ENCODE results near the gene UMODL1. TPM values are rescaled to one million over a fixed set of nuclear protein-coding genes. Genes with fewer than 3 reads are reported as not detected.

Gene UMODL1
- total and polyA plus RNA-seq, 12 donors = 0.10 to 0.79 (median 0.17) TPM; not detected in 9

DNA sequence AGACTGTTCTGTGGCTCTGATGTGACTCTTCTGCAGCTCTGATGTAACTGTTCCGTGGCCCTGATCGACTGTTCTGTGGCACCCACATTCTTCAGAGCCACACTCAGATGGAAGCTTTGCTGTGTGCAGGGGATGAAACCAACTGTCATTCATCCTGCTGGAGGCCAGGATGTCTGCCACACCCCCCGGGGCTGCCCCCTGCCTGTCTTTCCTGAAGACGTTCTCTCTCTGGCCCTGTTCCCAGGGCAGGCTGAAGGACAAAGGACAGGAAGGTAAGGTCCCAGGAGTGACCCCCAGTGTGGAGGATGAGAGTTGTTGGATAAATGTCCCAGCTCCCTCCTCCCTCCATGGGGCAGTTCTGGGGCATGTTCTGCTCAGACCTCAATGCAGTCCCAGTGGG lies 29.4 kb upstream of the UMODL1 start:
- no peak for DNase-seq
- 49 to 61% (median 53%) methylated on average over 3 to 4 of the region's 4 CpGs for WGBS, 4 donors
- Histone ChIP-seq H3K4me3 (no peak overlapping the region), H3K4me1 (replicated peaks in 1 of 2) (peaks cover 0 to 19% of the 10 kb centered on the region in 2 donors), H3K36me3 (replicated peaks in 1 of 2) (no peaks in the 10 kb centered on the region), H3K27me3 (no peaks in the 10 kb centered on the region), H3K9me3 (replicated peaks in 1 of 3) (no peaks in the 10 kb centered on the region), H3K27ac (no peak overlapping the region)
- TF ChIP-seq, protein P1, sequence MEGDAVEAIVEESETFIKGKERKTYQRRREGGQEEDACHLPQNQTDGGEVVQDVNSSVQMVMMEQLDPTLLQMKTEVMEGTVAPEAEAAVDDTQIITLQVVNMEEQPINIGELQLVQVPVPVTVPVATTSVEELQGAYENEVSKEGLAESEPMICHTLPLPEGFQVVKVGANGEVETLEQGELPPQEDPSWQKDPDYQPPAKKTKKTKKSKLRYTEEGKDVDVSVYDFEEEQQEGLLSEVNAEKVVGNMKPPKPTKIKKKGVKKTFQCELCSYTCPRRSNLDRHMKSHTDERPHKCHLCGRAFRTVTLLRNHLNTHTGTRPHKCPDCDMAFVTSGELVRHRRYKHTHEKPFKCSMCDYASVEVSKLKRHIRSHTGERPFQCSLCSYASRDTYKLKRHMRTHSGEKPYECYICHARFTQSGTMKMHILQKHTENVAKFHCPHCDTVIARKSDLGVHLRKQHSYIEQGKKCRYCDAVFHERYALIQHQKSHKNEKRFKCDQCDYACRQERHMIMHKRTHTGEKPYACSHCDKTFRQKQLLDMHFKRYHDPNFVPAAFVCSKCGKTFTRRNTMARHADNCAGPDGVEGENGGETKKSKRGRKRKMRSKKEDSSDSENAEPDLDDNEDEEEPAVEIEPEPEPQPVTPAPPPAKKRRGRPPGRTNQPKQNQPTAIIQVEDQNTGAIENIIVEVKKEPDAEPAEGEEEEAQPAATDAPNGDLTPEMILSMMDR (IDR thresholded peaks at IDR 0.05) = no peak
- TF ChIP-seq POLR2A (IDR thresholded peaks at IDR 0.05) = no peak
- intact Hi-C loops (cut with DNase I) = no loop called here

DNA sequence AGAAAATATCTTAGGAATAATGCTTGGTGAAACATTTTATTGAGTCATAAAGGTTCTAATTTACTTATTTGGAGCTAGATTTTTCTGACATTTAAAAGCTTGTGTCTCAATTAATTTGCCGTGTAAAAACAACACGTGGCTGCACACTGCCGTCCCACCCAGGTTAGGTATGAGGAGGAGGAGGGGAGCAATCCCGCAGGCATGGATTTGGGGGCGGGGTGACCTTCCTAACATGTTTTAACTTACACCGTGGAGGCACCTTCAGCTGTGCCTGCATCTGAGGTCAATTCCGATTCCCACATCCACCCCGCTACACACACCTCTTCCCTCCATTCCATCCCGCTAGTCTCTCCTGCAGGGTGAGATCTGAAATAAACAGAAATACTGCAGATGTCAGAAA lies 28.5 kb upstream of the UMODL1 start:
- Histone ChIP-seq H3K27me3 (no peaks in the 10 kb centered on the region), H3K27ac (no peak overlapping the region), H3K4me3 (no peak overlapping the region), H3K9me3 (replicated peaks in 1 of 3) (no peaks in the 10 kb centered on the region), H3K4me1 (replicated peaks in 1 of 2) (peaks cover 1 to 21% of the 10 kb centered on the region in 2 donors), H3K36me3 (replicated peaks in 1 of 2) (no peaks in the 10 kb centered on the region)
- TF ChIP-seq, protein P1 (IDR thresholded peaks at IDR 0.05) = no peak
- no peak for TF ChIP-seq POLR2A (IDR thresholded peaks at IDR 0.05)
- WGBS, 4 donors = 79 to 90% (median 88%) methylated on average over 9 of the region's 9 CpGs
- no peak for DNase-seq
- intact Hi-C loops (cut with DNase I) = no loop called here

DNA sequence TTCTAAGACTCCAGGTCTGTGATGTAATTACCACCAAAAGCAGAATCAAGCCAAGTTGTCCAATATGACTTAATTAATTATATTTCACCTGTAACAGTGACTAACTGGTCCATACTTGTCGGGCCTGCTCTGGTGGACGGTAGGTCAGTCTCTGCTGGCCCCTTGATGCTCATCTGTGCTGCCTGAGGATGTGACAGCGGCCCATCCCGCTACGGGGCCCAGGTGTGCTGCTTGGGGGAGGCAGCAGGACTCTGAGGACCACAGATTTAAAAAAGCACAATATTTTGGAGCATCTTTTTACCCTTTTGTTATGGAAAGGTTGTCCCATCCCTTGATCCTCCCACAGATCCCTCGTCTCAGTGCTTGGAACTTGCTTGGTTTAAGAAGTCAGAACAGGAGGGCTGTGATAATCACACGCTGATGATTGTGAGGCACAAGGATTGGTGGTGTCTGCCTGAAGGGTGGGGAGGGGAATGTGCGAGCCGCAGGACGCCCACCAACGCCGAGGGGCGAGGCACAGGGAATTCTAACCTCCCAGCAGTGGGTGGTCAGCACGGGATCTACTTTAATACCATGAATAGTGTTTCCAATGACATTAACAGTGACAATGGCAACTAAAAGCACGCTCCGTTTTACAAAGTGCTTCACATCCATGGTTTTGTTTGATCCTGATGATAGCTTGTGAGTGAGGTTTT lies 27.8 kb upstream of the UMODL1 start:
- peaks cover 5 to 26% of the 10 kb centered on the region in 2 donors for H3K4me1 ChIP-seq (replicated peaks in 1 of 2)
- no peaks in the 10 kb centered on the region for H3K27me3 ChIP-seq
- H3K9me3 ChIP-seq (replicated peaks in 1 of 3) = no peaks in the 10 kb centered on the region
- WGBS, 4 donors = 93 to 96% (median 95%) methylated on average over 16 of the region's 16 CpGs
- intact Hi-C loops (cut with DNase I) = no loop called here
- H3K27ac ChIP-seq = no peak overlapping the region
- no peaks in the 10 kb centered on the region for H3K36me3 ChIP-seq (replicated peaks in 1 of 2)
- H3K4me3 ChIP-seq = no peak overlapping the region
- TF ChIP-seq POLR2A (IDR thresholded peaks at IDR 0.05) = no peak
- TF ChIP-seq, protein P1 (IDR thresholded peaks at IDR 0.05) = no peak
- no peak for DNase-seq

DNA sequence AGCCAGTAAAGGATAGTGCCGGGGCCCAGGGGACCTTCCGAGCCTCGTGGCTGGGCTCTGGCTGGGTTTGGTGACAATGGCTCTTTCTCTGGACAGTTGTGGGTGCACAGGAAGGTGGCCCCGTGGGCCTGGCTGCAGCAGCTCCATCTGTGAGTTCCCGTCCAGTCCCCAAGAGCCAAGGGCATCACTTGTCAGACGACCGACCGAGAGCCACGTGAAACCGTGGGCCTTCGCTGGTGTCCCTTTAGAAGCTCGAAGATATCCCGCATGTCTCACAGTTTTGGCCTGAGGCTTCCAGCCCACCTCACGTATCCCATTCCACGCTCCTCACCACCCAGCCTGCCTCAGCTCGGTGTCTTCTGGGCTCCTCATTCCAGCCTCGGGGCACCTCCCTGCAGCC lies 27.2 kb upstream of the UMODL1 start:
- Histone ChIP-seq H3K4me1 (replicated peaks in 1 of 2) (peaks cover 5 to 28% of the 10 kb centered on the region in 2 donors), H3K36me3 (replicated peaks in 1 of 2) (no peaks in the 10 kb centered on the region), H3K27me3 (no peaks in the 10 kb centered on the region), H3K9me3 (replicated peaks in 1 of 3) (no peaks in the 10 kb centered on the region), H3K4me3 (no peak overlapping the region), H3K27ac (no peak overlapping the region)
- no peak for TF ChIP-seq POLR2A (IDR thresholded peaks at IDR 0.05)
- TF ChIP-seq, protein P1 (IDR thresholded peaks at IDR 0.05) = no peak
- 95 to 98% (median 96%) methylated on average over 6 to 17 of the region's 17 CpGs for WGBS, 4 donors
- no peak for DNase-seq
- intact Hi-C loops (cut with DNase I) = no loop called here

All from adrenal gland (tissue), 12 donors.